ENCODE results near the gene PLXNA4. TPM values are rescaled to one million over a fixed set of nuclear protein-coding genes. Genes with fewer than 3 reads are reported as not detected.

PLXNA4 gene
- total and polyA plus RNA-seq, 2 experiments from 2014 or later: 7.3 to 33.3 TPM

GRCh38 chr7:132279718-132280117 is 296.6 kb downstream of the PLXNA4 start:
- no peaks in the 10 kb centered on the region for H3K36me3 ChIP-seq
- TF ChIP-seq CTCF (IDR thresholded peaks at IDR 0.05; ENCODE audit: low read depth, low read length): no peak
- no peak overlapping the region for H3K4me3 ChIP-seq
- H3K27ac ChIP-seq: no peak overlapping the region
- H3K4me1 ChIP-seq (ENCODE audit: low read depth): no peaks in the 10 kb centered on the region
- no peaks in the 10 kb centered on the region for H3K27me3 ChIP-seq
- no peak for DNase-seq (ENCODE audit: low read depth in 1 of 2, low spot score in 1 of 2)
- no peaks in the 10 kb centered on the region for H3K9me3 ChIP-seq (ENCODE audit: low read depth)

GRCh38 chr7:132276976-132277725 is 299.1 kb downstream of the PLXNA4 start:
- Histone ChIP-seq H3K9me3 (ENCODE audit: low read depth) (no peaks in the 10 kb centered on the region), H3K36me3 (no peaks in the 10 kb centered on the region), H3K27ac (no peak overlapping the region), H3K27me3 (peaks cover under 1% of the 10 kb centered on the region), H3K4me3 (no peak overlapping the region), H3K4me1 (ENCODE audit: low read depth) (no peaks in the 10 kb centered on the region)
- no peak for DNase-seq (ENCODE audit: low read depth in 1 of 2, low spot score in 1 of 2)
- TF ChIP-seq CTCF (IDR thresholded peaks at IDR 0.05; ENCODE audit: low read depth, low read length): no peak

GRCh38 chr7:132276234-132276630 is 300.0 kb downstream of the PLXNA4 start:
- Histone ChIP-seq H3K9me3 (ENCODE audit: low read depth) (no peaks in the 10 kb centered on the region), H3K36me3 (no peaks in the 10 kb centered on the region), H3K27ac (no peak overlapping the region), H3K4me1 (ENCODE audit: low read depth) (no peaks in the 10 kb centered on the region), H3K27me3 (peaks cover 4% of the 10 kb centered on the region), H3K4me3 (no peak overlapping the region)
- no peak for DNase-seq (ENCODE audit: low read depth in 1 of 2, low spot score in 1 of 2)
- no peak for TF ChIP-seq CTCF (IDR thresholded peaks at IDR 0.05; ENCODE audit: low read depth, low read length)

GRCh38 chr7:132275416-132276233 is 300.6 kb downstream of the PLXNA4 start:
- H3K36me3 ChIP-seq: no peaks in the 10 kb centered on the region
- H3K27me3 ChIP-seq: peaks cover 4% of the 10 kb centered on the region
- H3K4me1 ChIP-seq (ENCODE audit: low read depth): no peaks in the 10 kb centered on the region
- no peak for DNase-seq (ENCODE audit: low read depth in 1 of 2, low spot score in 1 of 2)
- no peak overlapping the region for H3K27ac ChIP-seq
- no peaks in the 10 kb centered on the region for H3K9me3 ChIP-seq (ENCODE audit: low read depth)
- H3K4me3 ChIP-seq: no peak overlapping the region
- no peak for TF ChIP-seq CTCF (IDR thresholded peaks at IDR 0.05; ENCODE audit: low read depth, low read length)

GRCh38 chr7:132272763-132273371 is 303.4 kb downstream of the PLXNA4 start:
- Histone ChIP-seq H3K36me3 (no peaks in the 10 kb centered on the region), H3K27me3 (peaks cover 4% of the 10 kb centered on the region), H3K4me3 (no peak overlapping the region), H3K4me1 (ENCODE audit: low read depth) (no peaks in the 10 kb centered on the region), H3K27ac (no peak overlapping the region), H3K9me3 (ENCODE audit: low read depth) (no peaks in the 10 kb centered on the region)
- TF ChIP-seq CTCF (IDR thresholded peaks at IDR 0.05; ENCODE audit: low read depth, low read length): no peak
- DNase-seq (ENCODE audit: low read depth in 1 of 2, low spot score in 1 of 2): no peak
